ENCODE results near the gene SDE2.

- TF ChIP-seq ZNF384 (IDR thresholded peaks at IDR 0.05) (no peak), BHLHE40 (IDR thresholded peaks at IDR 0.05; ENCODE audit: borderline replicate concordance) (no peak), FOXK2 (IDR thresholded peaks at IDR 0.05) (no peak), TARDBP (IDR thresholded peaks at IDR 0.05) (no peak), CTBP1 (IDR thresholded peaks at IDR 0.05; ENCODE audit: borderline replicate concordance) (no peak), NFRKB (IDR thresholded peaks at IDR 0.05) (no peak)
Observed at GRCh38 chr1:225946803-225947202, 52.3 kb downstream of the SDE2 start.

All from HEK293T (cell line).